Neural progenitor cell (in vitro differentiated cells): ENCODE results near the gene PLEKHG4B.

Experiments used
- EZH2 ChIP-seq: fragments of 200-600 bp; sonication (generic); IDR thresholded peaks from 2 replicates; pipeline ENCODE4 v1.6.1; 2017; ENCODE audit warnings: antibody characterized with exemption, mild to moderate bottlenecking, moderate library complexity
- EZH2phosphoT487 ChIP-seq: fragments of 200-600 bp; sonication (generic); IDR thresholded peaks from 2 replicates; pipeline ENCODE4 v1.6.1; 2017; ENCODE audit warnings: antibody characterized with exemption
- TF ChIP-seq, protein P1 (sequence below): fragments of 200-600 bp; sonication (generic); IDR thresholded peaks from 2 replicates; pipeline ENCODE4 v1.5.1; 2017; ENCODE audit warnings: antibody characterized with exemption, mild to moderate bottlenecking

DNA sequence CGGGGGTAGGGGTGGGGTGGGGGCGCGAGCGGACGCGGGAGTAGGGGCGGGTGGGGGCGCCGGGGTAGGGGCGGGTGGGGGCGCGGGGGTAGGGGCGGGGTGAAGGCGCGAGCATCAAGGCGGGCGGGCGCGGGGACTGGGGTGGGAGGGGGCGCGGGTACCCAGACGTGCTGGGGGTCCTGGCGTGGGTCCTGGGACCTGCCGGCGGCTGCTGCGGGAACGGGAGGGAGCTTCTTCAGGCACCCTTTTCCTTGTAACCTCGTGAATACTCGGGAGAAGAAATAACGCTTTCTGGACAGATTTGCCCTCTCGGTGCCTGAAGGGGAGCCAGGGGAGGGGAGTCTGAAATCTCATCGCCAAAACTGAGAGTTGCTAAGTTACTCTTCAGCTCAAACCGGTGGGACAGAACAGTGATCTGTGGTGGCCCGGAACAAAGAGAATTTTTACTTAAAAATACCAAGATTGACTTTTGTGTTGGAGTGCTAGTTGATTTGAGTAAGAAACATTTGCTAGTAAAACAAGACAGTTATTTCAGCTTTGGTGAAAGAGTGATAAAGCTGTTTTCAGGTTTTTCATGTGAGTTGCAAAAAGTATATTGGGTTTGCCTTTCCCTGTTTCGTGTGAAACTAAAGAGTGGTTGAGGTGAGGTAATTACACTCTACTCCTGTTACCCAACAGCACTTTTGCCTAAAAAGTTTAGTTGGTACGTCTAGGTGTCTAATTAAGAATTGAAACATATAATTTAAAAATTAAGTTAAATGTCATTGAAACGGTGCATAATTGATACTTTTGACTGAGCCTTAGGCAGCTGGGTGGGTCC lies 643 bp downstream of the PLEKHG4B start:
- TF ChIP-seq EZH2 = no peak
- TF ChIP-seq EZH2phosphoT487 = no peak
- TF ChIP-seq, protein P1, sequence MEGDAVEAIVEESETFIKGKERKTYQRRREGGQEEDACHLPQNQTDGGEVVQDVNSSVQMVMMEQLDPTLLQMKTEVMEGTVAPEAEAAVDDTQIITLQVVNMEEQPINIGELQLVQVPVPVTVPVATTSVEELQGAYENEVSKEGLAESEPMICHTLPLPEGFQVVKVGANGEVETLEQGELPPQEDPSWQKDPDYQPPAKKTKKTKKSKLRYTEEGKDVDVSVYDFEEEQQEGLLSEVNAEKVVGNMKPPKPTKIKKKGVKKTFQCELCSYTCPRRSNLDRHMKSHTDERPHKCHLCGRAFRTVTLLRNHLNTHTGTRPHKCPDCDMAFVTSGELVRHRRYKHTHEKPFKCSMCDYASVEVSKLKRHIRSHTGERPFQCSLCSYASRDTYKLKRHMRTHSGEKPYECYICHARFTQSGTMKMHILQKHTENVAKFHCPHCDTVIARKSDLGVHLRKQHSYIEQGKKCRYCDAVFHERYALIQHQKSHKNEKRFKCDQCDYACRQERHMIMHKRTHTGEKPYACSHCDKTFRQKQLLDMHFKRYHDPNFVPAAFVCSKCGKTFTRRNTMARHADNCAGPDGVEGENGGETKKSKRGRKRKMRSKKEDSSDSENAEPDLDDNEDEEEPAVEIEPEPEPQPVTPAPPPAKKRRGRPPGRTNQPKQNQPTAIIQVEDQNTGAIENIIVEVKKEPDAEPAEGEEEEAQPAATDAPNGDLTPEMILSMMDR = no peak
